Amygdala (tissue), 56 donors: ENCODE data around the gene WDR72.
"Not testable (repeated sequence)": the region's sequence is repeated elsewhere in the genome, so short reads cannot be mapped to it uniquely, and the experiment has no call there.

ENCODE experiments used
- DNase-seq, 56 donors: peaks; one replicate each; lab custom pipeline; 2025; lab: John Stamatoyannopoulos, UW

WDR72 gene

DNA sequence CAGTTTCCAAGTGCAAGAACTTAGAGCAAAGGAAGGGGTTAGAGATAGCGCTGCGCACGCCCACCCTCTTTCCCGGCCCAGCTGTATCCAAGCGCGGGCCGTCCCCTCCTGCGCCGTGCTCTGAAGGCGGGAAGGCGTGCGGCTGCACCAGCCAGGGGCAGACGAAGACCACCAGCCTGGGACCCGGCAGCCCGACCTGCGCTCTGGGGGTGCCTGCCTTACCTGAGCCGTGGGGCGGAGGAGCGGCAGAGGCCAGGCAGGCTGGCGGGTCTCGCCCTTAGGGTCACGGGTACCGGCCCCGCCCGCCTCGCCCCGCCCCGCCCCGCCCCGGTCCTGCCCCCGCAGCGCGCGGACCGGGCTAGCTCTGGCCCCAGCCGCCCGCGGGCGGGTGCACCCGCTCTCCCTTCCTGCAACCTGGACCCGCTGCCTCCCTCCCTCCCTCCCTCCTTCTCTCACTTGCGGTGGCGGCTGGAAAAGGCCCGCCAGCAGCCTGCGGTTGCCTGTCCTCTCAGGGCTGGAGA lies at the start of gene WDR72:
Gene WDR72 (minus strand): TSS at position 253 of the 521 bp plus-strand sequence. CDS start 26,514 bp downstream, outside the sequence.
- no peak for DNase-seq

- no peak for DNase-seq
Observed at GRCh38 chr15:53808058-53808706, 48.7 kb upstream of the WDR72 start.

GRCh38 chr15:53807501-53807900 lies 48.0 kb upstream of the WDR72 start:
- DNase-seq = no peak

DNA sequence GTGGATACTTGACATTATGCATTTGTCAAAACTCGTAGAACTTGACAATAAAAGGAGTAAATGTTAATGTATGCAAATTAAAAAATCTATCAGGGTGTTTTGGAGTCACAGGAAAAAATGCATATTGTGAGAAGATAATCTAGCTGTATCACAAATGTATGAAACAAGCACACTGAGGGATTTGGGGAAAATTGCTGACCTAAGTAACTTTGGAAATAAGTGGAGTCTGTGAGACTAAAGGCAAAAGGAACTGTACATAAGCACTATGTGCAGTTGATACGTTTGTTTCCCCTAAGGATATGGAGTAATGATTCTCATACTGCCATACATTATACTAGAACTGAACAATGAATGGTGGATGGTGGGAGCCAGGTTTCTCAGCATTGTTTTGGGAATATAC lies 43.2 kb upstream of the WDR72 start:
- DNase-seq = no peak

DNA sequence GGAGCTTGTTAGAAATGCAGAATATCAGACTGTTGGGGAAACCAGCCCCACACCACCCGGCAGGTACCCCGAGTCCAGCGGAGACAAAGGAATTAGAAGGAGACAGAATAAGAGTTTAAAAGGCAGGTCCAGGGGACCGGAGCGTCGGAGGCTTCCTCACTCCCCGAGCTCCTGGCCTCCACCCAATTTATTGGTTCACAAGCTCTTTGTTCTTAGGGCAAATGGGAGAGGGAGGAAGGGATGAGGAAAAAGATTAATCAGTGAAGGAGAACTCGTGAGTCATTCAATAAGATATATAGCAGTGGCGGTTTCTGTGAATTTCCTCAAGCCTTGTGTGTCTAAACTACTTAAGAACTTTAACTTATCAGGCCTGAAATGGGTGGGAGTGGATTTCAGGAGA lies 32.1 kb upstream of the WDR72 start:
- DNase-seq = no peak

GRCh38 chr15:53789654-53790375 lies 30.4 kb upstream of the WDR72 start:
- DNase-seq = no peak

DNA sequence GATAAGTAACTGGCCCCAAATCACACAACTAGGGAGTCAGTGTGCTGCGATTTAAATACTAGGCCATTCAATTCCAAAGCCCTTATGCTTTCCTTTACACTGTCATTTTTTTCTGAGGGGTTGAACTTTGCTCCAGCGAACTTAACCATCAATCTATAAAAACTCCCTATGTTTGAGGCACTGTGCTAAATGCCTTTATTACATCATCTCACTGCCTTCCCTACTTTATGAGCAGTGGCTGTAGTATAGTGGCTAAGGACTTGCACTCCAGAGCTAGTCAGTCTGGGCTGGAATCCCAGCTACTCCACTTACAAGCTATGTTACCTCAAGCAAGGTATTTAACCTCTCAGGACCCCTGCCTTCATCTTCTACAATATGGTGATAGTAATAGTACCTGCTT lies 26.9 kb upstream of the WDR72 start:
- no peak for DNase-seq

- DNase-seq = not testable (repeated sequence)
Observed at GRCh38 chr15:53785241-53785640, 25.8 kb upstream of the WDR72 start.

DNA sequence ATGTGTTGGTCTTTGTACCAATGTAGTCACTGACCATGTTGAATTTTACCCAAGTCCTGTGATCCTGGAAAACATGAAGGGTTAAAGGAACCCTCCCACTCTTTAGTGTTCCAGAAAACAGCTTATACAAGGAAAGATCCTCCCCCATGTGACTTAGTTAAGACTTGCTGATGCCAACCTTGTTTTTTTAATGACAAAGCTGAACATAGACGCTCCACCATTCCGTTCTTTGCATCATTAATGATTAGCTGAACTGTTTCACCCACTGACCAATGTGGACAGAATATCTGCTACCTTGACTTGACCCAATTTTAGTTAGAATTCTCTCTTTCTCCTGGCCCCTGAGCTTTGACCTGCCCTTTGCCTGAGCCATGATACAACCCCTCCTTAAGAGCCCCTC lies 3.5 kb upstream of the WDR72 start:
- no peak for DNase-seq

- DNase-seq = no peak
Observed at GRCh38 chr15:53758412-53758811, 1.1 kb downstream of the WDR72 start.

DNA sequence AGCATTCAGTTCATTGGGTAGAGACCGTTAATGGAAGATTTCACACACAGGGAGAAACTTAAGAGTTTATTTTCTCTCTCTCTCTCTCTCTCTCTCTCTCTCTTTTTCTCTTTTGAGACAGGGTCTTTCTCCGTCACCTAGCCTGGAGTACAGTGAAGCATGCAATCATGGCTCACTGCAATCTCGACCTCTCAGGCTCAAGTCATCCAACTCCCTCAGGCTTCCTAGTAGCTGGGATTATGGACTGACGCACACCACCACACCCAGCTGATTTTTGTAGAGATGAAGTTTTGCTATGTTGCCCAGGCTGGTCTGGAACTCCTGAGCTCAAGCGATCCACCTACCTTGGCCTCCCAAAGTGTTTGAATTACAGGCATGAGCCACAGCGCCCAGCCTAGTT lies 1.6 kb downstream of the WDR72 start:
- DNase-seq = no peak

DNA sequence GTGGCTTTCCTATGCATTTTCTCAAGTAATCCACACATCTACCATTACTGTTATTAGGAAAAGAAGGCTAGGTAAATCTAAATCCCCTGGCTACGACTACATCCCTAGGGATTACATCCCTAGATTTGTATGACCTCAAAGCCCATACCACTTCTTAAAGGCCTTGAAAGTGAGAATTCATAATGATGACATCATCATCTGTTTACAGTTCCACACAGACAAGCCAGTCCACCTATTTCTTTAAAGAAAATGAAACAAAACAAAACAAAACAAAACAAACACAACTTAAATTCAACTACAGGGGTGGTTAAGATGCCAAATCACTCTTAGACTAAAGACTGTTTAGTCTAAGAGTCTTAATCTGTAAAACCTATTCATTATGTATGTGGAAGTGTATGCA lies 5.7 kb downstream of the WDR72 start:
- no peak for DNase-seq

- no peak for DNase-seq
Observed at GRCh38 chr15:53752406-53752805, 7.1 kb downstream of the WDR72 start.

GRCh38 chr15:53747501-53748068 lies 11.9 kb downstream of the WDR72 start:
- no peak for DNase-seq

DNA sequence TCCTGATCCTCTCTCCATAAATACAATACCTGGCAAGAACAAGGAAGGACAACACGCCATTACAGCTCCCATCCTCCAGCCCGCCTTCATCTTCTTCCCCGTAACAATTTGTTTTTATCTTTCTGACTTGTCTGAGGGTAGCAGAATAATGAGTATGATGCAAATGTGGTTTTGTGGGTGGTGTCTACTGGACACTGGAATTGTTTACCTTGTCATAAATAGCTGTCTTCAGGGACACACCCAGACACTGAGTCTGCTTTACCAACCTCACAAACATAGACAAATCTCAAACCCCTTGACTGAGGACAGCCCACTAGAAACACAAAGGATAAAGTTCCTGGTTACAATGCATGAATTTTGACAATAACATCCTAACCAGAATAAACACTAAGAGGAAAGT lies 13.4 kb downstream of the WDR72 start:
- no peak for DNase-seq

GRCh38 chr15:53739651-53740050 lies 19.8 kb downstream of the WDR72 start:
- DNase-seq = no peak

GRCh38 chr15:53739187-53739586 lies 20.3 kb downstream of the WDR72 start:
- no peak for DNase-seq

DNA sequence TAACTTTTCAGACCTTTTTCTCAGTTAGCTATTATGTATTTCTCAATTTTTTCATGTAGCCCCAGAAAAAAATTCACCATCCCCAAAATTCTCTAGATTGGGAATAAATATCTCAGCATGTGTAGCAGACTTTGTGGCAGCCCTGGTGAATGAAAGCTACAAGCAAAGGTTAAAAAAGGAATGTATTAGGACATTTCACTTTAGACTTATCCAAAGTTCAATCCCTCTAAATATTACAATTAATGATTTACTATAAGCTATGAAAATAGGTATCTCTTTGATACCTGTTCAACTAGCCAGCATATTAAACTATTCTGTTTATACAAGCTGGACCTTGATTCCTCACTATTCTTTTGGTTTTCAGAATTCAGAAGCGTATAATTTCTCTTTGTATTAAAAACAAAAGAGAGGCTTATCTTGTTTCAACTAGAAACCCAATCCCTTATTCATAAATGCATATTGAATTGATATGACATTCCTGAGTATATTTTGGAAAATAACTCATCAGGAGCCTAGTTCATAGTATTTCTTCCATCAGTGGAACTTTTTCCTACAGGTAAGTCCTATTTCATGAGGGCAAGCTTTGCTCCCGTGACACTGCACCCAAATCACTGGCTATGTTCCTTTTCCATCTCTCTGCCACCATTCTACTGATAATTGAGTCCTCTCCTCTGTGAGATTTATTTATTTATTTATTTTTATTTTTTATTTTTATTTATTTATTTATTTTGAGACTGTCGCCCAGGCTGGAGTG lies 38.0 kb downstream of the WDR72 start:
- DNase-seq = no peak

- peak in 1 of 56 donors; percentile 14 for DNase-seq
Observed at GRCh38 chr15:53716909-53717876, 42.3 kb downstream of the WDR72 start.

DNA sequence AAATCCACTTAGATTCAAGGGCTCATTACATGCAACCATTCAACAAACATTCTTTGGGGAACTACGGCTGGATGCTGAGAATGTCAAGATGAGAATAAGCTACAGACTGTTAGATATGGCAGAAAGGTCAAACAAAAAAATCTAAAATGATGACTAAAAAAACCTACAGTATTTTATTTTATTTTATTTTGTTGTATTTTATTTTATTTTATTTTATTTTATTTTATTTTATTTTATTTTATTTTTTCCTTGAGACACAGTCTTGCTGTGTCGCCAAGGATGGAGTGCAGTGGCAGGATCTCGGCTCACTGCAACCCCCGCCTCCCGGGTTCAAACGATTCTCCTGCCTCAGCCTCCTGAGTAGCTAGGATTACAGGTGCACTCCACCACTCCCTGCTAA lies 46.2 kb downstream of the WDR72 start:
- no peak for DNase-seq
